NCI-H2227 treated with DMSO at 0.1 percent for 48 hours (cell line): ENCODE measurements around the gene CHI3L1.

ENCODE experiments used
- DNase-seq: peaks from one replicate; lab custom pipeline; 2025; lab: John Stamatoyannopoulos, UW

The CHI3L1 gene

GRCh38 chr1:203206129-203206687 is 19.7 kb upstream of the CHI3L1 start:
- DNase-seq, result no peak

GRCh38 chr1:203204756-203205155 is 18.3 kb upstream of the CHI3L1 start:
- no peak for DNase-seq

GRCh38 chr1:203202431-203203245 is 16.1 kb upstream of the CHI3L1 start:
- DNase-seq, result no peak

GRCh38 chr1:203201516-203202205 is 15.2 kb upstream of the CHI3L1 start:
- DNase-seq, result no peak

- no peak for DNase-seq
Observed at GRCh38 chr1:203200916-203201315, 14.4 kb upstream of the CHI3L1 start.

GRCh38 chr1:203199816-203200571 is 13.5 kb upstream of the CHI3L1 start:
- DNase-seq, result no peak

GRCh38 chr1:203199481-203199815 is 12.9 kb upstream of the CHI3L1 start:
- DNase-seq, result no peak

GRCh38 chr1:203199002-203199401 is 12.5 kb upstream of the CHI3L1 start:
- DNase-seq, result no peak

GRCh38 chr1:203197625-203198024 is 11.1 kb upstream of the CHI3L1 start:
- no peak for DNase-seq

- DNase-seq, result no peak
Observed at GRCh38 chr1:203196371-203196770, 9.9 kb upstream of the CHI3L1 start.

GRCh38 chr1:203190949-203191348 is 4.4 kb upstream of the CHI3L1 start:
- no peak for DNase-seq

GRCh38 chr1:203189951-203190352 is 3.4 kb upstream of the CHI3L1 start:
- DNase-seq, result no peak

GRCh38 chr1:203188686-203189232 is 2.3 kb upstream of the CHI3L1 start:
- DNase-seq, result no peak

- DNase-seq, result no peak
Observed at GRCh38 chr1:203187689-203188264, 1.3 kb upstream of the CHI3L1 start.

- no peak for DNase-seq
Observed at GRCh38 chr1:203187304-203187685, 791 bp upstream of the CHI3L1 start.

- no peak for DNase-seq
Observed at GRCh38 chr1:203186091-203186445, 436 bp downstream of the CHI3L1 start.

GRCh38 chr1:203185585-203185984 is 919 bp downstream of the CHI3L1 start:
- no peak for DNase-seq

GRCh38 chr1:203185061-203185461 is 1.4 kb downstream of the CHI3L1 start:
- DNase-seq, result no peak

GRCh38 chr1:203184467-203184866 is 2.0 kb downstream of the CHI3L1 start:
- DNase-seq, result no peak

- DNase-seq, result no peak
Observed at GRCh38 chr1:203183828-203184227, 2.7 kb downstream of the CHI3L1 start.

- DNase-seq, result no peak
Observed at GRCh38 chr1:203182387-203182953, 4.0 kb downstream of the CHI3L1 start.
